SIG-M5 (cell line): Measurements from ENCODE around the gene EPHA6.
"Not testable (repeated sequence)": the region's sequence is repeated elsewhere in the genome, so short reads cannot be mapped to it uniquely, and the experiment has no call there.

ENCODE experiments used
- DNase-seq: peaks from one replicate; lab custom pipeline; 2025; lab: John Stamatoyannopoulos, UW

Gene EPHA6

GRCh38 chr3:96915445-96915844 is 101.1 kb downstream of the EPHA6 start:
- no peak for DNase-seq

DNA sequence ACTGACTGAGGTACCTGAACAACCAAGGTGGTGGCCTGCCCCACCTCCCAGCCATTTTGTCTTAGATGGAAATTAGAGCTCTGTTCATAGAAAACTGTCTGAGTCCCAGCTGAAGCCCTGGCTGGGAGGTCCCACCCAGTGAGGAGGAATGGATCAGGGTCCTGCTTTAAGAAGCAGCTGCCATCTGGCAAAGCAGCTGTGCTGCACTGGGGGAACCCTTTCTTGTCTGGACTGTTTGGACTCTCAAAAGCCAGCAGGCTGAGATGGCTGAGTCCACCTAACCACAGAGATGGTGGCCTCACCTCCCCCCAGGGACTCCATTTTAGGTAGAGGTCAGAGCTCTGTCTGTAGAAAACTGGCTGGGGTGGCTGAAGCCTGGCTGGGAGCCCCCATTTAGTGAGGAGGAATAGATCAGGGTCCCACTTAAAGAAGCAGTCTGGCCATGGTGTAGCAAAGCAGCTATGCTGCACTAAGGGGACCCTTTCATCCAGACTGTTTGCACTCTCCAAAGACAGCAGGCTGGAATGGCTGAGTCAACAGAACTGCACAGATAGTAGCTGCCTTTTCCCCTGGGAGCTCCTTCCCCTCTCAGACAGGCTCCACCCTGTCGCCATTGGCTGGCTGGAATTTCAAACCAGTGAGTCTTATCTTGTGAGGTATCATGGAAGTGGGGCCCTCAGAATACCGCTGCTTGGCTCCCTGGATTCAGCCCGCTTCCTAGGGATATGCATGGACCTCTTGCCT is 116.9 kb downstream of the EPHA6 start:
- no peak for DNase-seq

DNA sequence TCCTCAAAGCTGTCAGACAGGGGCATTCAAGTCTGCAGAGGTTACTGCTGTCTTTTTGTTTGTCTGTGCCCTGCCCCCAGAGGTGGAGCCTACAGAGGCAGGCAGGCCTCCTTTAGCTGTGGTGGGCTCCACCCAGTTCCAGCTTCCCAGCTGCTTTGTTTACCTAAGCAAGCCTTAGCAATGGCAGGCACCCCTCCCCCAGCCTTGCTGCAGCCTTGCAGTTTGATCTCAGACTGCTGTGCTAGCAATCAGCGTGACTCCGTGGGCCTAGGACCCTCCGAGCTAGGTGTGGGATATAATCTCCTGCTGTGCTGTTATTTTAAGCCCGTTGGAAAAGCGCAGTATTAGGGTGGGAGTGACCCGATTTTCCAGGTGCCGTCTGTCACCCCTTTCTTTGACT is 127.7 kb downstream of the EPHA6 start:
- not testable (repeated sequence) for DNase-seq

DNA sequence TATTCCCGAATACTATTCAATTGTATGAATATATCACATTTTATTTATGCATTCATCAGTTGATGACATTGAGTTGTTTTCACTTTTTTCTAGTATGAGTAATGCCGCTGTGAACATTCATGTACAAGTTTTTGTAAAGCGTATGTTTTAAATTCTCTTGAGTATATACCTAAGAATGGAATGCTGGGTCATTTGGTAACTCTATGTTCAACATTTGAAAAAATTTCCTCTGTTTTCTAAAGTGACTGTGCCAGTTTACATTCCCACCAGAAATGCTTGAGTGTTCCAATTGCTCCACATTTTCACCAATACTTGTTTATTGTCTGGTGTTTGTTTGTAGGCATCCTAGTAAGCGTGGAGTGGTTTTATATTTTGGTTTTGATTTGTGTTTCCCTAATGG is 144.5 kb downstream of the EPHA6 start:
- DNase-seq, result no peak

- no peak for DNase-seq
These were observed 145.1 kb downstream of the EPHA6 start for GRCh38 chr3:96959474-96959873.

GRCh38 chr3:96959901-96960641 is 145.7 kb downstream of the EPHA6 start:
- no peak for DNase-seq

DNA sequence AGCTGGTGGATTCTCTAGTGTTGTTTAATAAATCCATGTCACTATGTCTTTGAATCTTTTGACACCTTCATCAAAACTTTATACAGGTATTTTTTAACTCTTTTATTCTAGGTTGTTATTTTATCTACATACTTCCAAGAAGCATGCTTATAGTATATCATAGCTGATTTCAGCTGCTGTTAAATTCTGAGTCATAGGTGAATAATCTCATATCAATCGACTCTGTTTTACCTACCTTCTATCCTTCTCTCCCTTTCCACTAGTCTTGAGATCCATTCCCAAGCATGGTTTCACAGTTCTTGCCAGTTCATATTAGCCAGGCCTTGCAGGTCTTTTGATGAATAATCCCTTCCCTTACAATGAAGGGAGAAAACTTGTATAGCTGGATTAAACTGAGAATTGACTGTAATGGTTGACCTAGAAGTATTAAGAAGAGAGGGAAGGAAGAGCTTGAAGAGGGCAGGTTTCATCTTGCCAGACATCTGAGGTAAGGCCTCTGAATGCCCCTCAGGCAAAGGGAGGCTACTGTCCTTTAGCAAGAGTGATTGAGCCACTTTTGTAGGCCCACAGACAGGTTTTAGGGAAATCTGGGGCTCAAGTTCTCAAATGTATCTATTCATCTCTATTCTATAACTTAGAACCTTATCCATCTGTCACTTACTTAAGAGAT is 146.4 kb downstream of the EPHA6 start:
- no peak for DNase-seq

DNA sequence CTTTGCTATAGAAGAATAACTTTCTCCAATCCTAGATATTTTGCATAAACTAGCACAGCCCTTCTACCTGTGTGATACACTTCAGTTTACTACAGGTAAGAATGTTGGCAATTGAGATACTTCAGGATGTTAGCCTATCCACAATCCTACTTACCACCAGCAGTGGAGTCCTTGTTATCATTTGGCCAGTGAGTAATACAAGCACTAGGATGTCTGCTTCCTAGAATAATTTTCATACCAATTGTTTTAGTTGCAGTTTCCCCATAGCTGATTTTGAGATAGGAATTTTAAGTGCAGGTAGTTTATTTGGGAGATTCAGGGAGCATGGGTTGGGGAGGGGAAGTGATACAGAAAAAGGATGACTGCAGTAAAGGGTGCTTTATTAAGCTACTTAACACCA is 147.2 kb downstream of the EPHA6 start:
- DNase-seq, result no peak

- no peak for DNase-seq
These were observed 152.0 kb downstream of the EPHA6 start for GRCh38 chr3:96966181-96966929.

DNA sequence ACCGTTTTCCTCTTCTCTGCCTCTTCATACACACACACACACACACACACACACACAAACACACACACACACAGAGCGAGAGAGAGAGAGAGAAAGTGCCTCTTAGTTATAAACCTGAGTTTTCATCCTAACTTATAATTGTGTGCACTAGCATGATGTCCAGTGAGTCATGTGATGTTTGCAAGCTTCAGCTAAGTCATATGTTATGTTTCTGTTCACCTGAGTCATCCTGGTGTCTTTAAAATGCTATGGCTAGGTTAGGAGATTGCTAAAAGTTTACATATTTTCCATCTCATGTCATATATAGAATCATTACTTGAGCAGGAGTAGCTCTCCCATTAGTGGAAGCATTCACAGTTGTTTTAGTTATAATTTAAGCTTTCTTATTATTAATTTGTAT is 155.8 kb downstream of the EPHA6 start:
- no peak for DNase-seq

DNA sequence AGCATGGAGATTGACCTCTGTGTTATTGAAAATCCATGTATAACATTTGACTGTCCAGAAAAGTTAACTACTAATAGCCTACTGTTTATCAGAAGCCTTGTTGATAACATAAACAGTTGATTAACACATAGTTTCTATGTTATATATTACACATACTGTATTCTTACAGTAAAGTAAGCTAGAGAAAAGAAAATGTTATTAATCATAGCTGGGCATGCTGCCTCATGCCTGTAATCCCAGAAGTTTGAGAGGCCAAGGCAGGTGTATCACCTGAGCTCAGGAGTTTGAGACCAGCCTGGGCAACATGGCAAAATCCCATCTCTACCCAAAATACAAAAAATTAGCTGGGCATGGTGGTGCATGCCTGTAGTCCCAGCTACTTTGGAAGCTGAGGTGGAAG is 163.3 kb downstream of the EPHA6 start:
- DNase-seq, result no peak

- DNase-seq, result not testable (repeated sequence)
These were observed 169.3 kb downstream of the EPHA6 start for GRCh38 chr3:96983716-96984115.

DNA sequence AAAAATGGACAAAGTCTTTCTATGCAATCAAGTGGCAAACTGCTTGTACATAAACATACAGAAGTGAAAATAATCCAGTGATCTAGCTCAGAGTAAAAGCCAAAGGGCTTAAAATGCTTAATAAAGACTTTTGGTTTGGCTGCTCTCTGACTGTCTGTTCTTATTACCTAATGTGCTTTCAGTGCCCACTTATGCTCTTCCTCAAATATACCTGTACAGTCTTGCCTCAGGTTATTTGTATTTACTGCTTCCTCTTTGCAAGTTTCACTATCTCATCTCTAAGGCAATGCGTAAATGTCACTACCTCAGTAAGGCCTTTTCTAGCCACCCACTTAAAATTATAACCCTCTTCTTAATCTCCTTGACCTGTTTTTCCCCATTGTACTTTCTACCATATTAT is 171.8 kb downstream of the EPHA6 start:
- DNase-seq, result no peak

DNA sequence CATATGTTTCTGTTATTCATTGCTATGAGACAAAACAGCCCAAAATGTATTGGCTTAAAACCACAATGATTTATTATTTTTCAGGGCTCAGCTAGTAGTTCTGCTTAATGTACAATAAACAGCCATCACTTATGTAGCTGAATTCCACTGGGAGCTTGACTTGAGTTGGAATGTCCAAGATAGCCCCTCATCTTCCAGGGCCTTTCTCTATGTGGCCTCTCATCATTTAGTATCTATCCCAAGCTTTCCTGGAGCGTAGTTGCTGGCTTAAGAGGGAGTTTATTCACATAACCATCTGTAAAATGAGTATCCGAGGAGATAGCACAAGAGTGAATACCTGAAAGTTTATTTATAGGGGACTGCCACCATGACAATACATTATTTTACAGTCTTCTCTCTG is 176.8 kb downstream of the EPHA6 start:
- DNase-seq, result no peak

DNA sequence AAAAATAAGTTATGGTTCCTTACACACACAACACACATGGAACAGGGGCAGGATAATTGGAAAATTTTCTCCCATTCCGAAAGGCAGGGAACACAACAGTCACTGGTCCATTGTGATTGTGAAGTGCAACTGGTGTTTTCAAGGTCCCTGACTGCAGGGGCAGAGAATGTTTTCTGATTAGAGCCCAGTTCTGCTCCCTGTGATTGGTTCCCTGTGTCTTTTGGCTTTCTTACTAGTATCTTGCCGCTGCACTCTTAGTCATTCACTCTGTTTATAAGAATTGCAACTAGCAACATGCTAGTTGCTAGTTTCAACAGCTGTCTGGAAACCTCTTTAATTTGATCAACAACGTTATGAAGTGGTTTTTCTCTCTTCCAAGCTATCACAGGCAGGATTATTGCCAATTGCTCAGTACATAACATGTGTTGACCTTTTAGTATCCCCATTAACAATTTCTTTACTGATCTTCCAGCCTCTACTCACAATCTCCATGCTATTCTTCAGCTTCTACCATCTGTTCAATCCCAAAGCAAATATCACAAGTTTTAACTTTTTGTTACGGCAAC is 177.5 kb downstream of the EPHA6 start:
- no peak for DNase-seq

DNA sequence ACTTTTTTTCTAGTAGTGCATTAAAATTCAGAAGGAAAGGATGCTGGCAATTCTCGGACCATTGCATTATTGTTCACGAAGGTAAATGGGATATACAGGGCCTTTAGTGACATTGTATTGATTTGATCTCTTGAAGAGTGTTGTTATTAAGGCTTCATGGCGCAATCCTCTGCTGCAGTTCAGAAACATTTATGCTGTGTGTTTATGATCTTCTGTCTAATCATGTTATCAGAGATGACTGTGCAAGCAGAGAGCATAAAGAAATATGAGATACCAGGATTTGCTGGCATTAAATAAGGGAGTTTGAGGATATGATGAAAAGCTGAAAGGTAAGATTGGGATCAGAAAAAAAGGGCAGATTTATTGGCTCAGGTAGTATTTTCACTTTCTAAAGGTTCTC is 180.6 kb downstream of the EPHA6 start:
- DNase-seq, result no peak

GRCh38 chr3:96996009-96996408 is 181.6 kb downstream of the EPHA6 start:
- DNase-seq, result no peak

DNA sequence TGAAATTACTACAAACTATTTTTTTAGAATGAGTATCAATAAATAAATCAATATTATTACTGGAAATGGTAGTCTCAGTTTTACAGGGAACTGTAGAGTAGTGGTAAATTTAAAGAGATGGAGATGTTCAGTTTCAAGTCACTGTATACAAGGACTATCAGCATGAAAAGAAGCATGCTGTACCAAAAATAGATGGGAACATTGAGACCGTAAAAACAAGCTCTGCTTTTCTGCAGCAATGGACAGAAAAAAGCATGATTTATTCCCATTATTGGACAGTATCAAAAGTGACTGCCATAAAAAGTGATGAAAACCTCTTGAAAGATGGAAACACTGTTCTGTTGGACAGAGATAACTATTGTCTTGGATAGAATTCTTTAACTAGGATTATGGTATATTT is 187.2 kb downstream of the EPHA6 start:
- no peak for DNase-seq

DNA sequence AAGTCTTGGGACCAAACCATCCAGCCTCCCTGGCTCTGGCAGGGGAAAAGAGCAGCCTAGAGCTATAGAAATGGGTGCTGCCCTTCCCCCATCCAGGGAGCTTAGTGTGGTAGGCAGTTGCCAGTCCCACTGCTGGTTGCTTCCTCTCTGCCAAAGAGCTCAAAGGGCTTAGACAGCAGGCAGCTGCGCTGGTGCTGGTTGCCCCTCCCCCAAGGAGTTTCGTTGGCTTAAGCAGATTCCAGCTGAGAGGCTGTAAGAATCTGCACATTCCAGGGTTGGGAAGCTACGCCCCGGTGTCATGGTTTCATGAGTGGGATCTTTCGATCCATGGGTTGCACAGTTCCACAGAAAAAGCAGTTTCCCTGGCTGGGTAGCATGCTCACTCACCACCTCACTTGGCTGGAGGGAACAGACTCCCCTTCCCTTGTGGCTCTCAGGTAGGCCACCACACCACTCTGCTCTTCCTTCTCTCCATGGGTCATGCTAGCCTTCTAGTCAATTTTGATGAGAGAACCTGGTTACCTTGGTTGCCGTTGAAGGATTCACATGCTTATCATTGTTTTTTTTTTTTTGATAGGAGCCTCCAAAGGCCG is 195.1 kb downstream of the EPHA6 start:
- no peak for DNase-seq

GRCh38 chr3:97010881-97011657 is 196.7 kb downstream of the EPHA6 start:
- no peak for DNase-seq

GRCh38 chr3:97021778-97022177 is 207.4 kb downstream of the EPHA6 start:
- DNase-seq, result no peak
